ENCODE results near the gene TOR1AIP1.

The TOR1AIP1 gene

GRCh38 chr1:179917601-179918429 lies 35.7 kb downstream of the TOR1AIP1 start:
- DNase-seq (ENCODE audit: low read depth): no peak
- no peak overlapping the region for H3K4me3 ChIP-seq (ENCODE audit: low read depth, low read length)
- TF ChIP-seq MYC (IDR thresholded peaks at IDR 0.05; ENCODE audit: low read depth, low read length): no peak
- TF ChIP-seq POLR2A (IDR thresholded peaks at IDR 0.05; ENCODE audit: extremely low read depth, insufficient read length): no peak
- no peak for TF ChIP-seq CTCF (IDR thresholded peaks at IDR 0.05; ENCODE audit: low read depth, low read length)
- TF ChIP-seq, protein P1, sequence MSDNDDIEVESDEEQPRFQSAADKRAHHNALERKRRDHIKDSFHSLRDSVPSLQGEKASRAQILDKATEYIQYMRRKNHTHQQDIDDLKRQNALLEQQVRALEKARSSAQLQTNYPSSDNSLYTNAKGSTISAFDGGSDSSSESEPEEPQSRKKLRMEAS (IDR thresholded peaks at IDR 0.05; ENCODE audit: low read depth, low read length): no peak

- no peak for TF ChIP-seq POLR2A (IDR thresholded peaks at IDR 0.05; ENCODE audit: extremely low read depth, insufficient read length)
- TF ChIP-seq MYC (IDR thresholded peaks at IDR 0.05; ENCODE audit: low read depth, low read length): no peak
- TF ChIP-seq, protein P1 (IDR thresholded peaks at IDR 0.05; ENCODE audit: low read depth, low read length): no peak
- no peak for TF ChIP-seq CTCF (IDR thresholded peaks at IDR 0.05; ENCODE audit: low read depth, low read length)
- DNase-seq (ENCODE audit: low read depth): no peak
- H3K4me3 ChIP-seq (ENCODE audit: low read depth, low read length): no peak overlapping the region
Observed at GRCh38 chr1:179921472-179921871, 39.4 kb downstream of the TOR1AIP1 start.

GRCh38 chr1:179921981-179922872 lies 40.1 kb downstream of the TOR1AIP1 start:
- TF ChIP-seq CTCF (IDR thresholded peaks at IDR 0.05; ENCODE audit: low read depth, low read length) (no peak), POLR2A (IDR thresholded peaks at IDR 0.05; ENCODE audit: extremely low read depth, insufficient read length) (no peak), MYC (IDR thresholded peaks at IDR 0.05; ENCODE audit: low read depth, low read length) (no peak)
- TF ChIP-seq, protein P1 (IDR thresholded peaks at IDR 0.05; ENCODE audit: low read depth, low read length): no peak
- no peak for DNase-seq (ENCODE audit: low read depth)
- H3K4me3 ChIP-seq (ENCODE audit: low read depth, low read length): no peak overlapping the region

- H3K4me3 ChIP-seq (ENCODE audit: low read depth, low read length): no peak overlapping the region
- peak; percentile 12 for DNase-seq (ENCODE audit: low read depth)
- TF ChIP-seq CTCF (IDR thresholded peaks at IDR 0.05; ENCODE audit: low read depth, low read length) (no peak), MYC (IDR thresholded peaks at IDR 0.05; ENCODE audit: low read depth, low read length) (no peak), POLR2A (IDR thresholded peaks at IDR 0.05; ENCODE audit: extremely low read depth, insufficient read length) (no peak)
- TF ChIP-seq, protein P1 (IDR thresholded peaks at IDR 0.05; ENCODE audit: low read depth, low read length): no peak
Observed at GRCh38 chr1:179923029-179923428, 40.9 kb downstream of the TOR1AIP1 start.

DNA sequence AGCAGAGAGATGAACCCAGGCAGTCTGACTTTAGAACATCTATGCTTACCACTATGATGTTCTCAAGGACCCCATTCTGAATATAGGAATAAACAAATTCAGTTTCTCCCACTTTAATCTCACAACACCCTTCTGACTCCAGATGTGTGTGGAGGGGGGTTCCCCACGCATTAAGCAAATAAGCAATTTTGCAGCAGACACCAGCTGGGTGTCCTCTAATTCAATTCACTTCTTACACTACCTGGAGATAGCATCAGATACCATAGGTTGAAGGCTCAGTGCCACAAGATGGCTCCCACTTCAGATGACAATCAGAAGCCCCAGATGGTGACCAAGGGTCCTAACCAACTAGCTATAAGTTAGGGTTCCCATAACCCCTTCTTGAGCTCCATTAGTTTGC lies 42.2 kb downstream of the TOR1AIP1 start:
- no peak for DNase-seq (ENCODE audit: low read depth)
- H3K4me3 ChIP-seq (ENCODE audit: low read depth, low read length): no peak overlapping the region
- TF ChIP-seq, protein P1 (IDR thresholded peaks at IDR 0.05; ENCODE audit: low read depth, low read length): no peak

- no peak overlapping the region for H3K4me3 ChIP-seq (ENCODE audit: low read depth, low read length)
- TF ChIP-seq POLR2A (IDR thresholded peaks at IDR 0.05; ENCODE audit: extremely low read depth, insufficient read length) (no peak), CTCF (IDR thresholded peaks at IDR 0.05; ENCODE audit: low read depth, low read length) (no peak), MYC (IDR thresholded peaks at IDR 0.05; ENCODE audit: low read depth, low read length) (no peak)
- TF ChIP-seq, protein P1 (IDR thresholded peaks at IDR 0.05; ENCODE audit: low read depth, low read length): no peak
- DNase-seq (ENCODE audit: low read depth): no peak
Observed at GRCh38 chr1:179925302-179925701, 43.2 kb downstream of the TOR1AIP1 start.

All from NB4 (cell line).